HCT116 (cell line): ENCODE data around the gene VAT1. TPM values are rescaled to one million over a fixed set of nuclear protein-coding genes. Genes with fewer than 3 reads are reported as not detected.

Source experiments
- ATAC-seq: fragments of 200-7000 bp; cut with Tn5 transposase; 2 replicates; pipeline ENCODE4 v1.9.1; 2020; ENCODE audit warnings: mild to moderate bottlenecking, moderate library complexity
- BruUV-seq: library from RNA; stranded (reverse); fragments of 400-500 nt; replicated peaks from 2 replicates; lab custom pipeline; 2021; lab: Mats Ljungman, UMichigan
- CTCF ChIA-PET: fragments of 300-600 bp; sonication (Branson Sonifier 250); formaldehyde crosslinking; loops from one replicate; lab custom pipeline; 2021; ENCODE audit warnings: antibody characterized with exemption; lab: Charles Lee
- POLR2A ChIA-PET: fragments of 300-600, 350-600 bp; sonication (Branson Sonifier 250); formaldehyde crosslinking; loops from one replicate; lab custom pipeline; 2021; ENCODE audit warnings: antibody characterized with exemption; lab: Charles Lee
- RAD21 ChIA-PET, 2 experiments: fragments of 300-600 bp; sonication (Branson Sonifier 250); formaldehyde crosslinking; loops; one replicate each; lab custom pipeline; 2023; ENCODE audit warnings: low total read pairs in 2 of 2; ENCODE audit not compliant: uncharacterized antibody in 2 of 2, unreplicated experiment in 2 of 2, low non-redundant PET in 1 of 2; lab: Charles Lee
- DNase-seq: peaks from one replicate; pipeline ENCODE4 v3.0.0-alpha.2; 2010; ENCODE audit warnings: low read depth, low spot score
- H2AFZ ChIP-seq: fragments of 200-600 bp; shearing (Covaris generic), sonication (generic); 2 replicates; pipeline ENCODE4 v1.6.1; 2017; ENCODE audit warnings: low read depth, mixed run types, mixed read lengths, antibody characterized with exemption, low read length; ENCODE audit not compliant: poor library complexity, severe bottlenecking
- H3K27ac ChIP-seq: 2 replicates; pipeline ENCODE4 v1.5.1; 2012; ENCODE audit warnings: low read depth, low read length
- H3K27me3 ChIP-seq: fragments of 200-600 bp; sonication (generic); 2 replicates; pipeline ENCODE4 v1.6.1; 2016; ENCODE audit warnings: mixed run types, low read length, mixed read lengths; ENCODE audit not compliant: insufficient read depth
- H3K36me3 ChIP-seq, 2 experiments: fragments of 200-500 bp in 1 of 2; fragments of 200-600 bp in 1 of 2; sonication (Bioruptor generic) in 1 of 2; sonication (generic) in 1 of 2; 2 replicates each; pipeline versions ENCODE4 v1.5.1 to v1.6.1; 2014 to 2016; ENCODE audit warnings: low read length in 2 of 2, inconsistent platforms in 1 of 2, mixed read lengths in 1 of 2, mixed run types in 1 of 2; ENCODE audit not compliant: insufficient read depth in 2 of 2, control insufficient read depth in 1 of 2
- H3K4me1 ChIP-seq, 2 experiments: fragments of 200-600 bp in 1 of 2; sonication (generic) in 1 of 2; 2 replicates each; pipeline versions ENCODE4 v1.5.1 to v1.6.1; 2012 to 2017; ENCODE audit warnings: low read length in 2 of 2, inconsistent platforms in 1 of 2, mild to moderate bottlenecking in 1 of 2, mixed read lengths in 1 of 2, mixed run types in 1 of 2, moderate library complexity in 1 of 2; ENCODE audit not compliant: insufficient read depth in 2 of 2, control insufficient read depth in 1 of 2
- H3K4me2 ChIP-seq: fragments of 200-600 bp; sonication (generic); 2 replicates; pipeline ENCODE4 v1.6.1; 2017; ENCODE audit warnings: mixed run types, low read length, mixed read lengths
- H3K4me3 ChIP-seq, 2 experiments: fragments of 200-600 bp in 1 of 2; sonication (generic) in 1 of 2; replicated peaks in 1 of 2; 2 replicates each; pipeline ENCODE4 v1.5.1; 2011 to 2016; ENCODE audit warnings: low read length in 2 of 2, control low read depth in 1 of 2, low read depth in 1 of 2, mild to moderate bottlenecking in 1 of 2, mixed read lengths in 1 of 2, mixed run types in 1 of 2
- H3K79me2 ChIP-seq: fragments of 200-600 bp; sonication (generic); 2 replicates; pipeline ENCODE4 v1.6.1; 2017; ENCODE audit warnings: mild to moderate bottlenecking, mixed run types, low read length, moderate library complexity, mixed read lengths; ENCODE audit not compliant: insufficient read depth
- H3K9ac ChIP-seq: fragments of 200-600 bp; sonication (generic); 2 replicates; pipeline ENCODE4 v1.6.1; 2016; ENCODE audit warnings: low read length, mixed read lengths
- H3K9me2 ChIP-seq: fragments of 200-600 bp; sonication (generic), shearing (Covaris generic); 2 replicates; pipeline ENCODE4 v1.6.1; 2017; ENCODE audit warnings: mixed run types, mild to moderate bottlenecking, moderate library complexity; ENCODE audit not compliant: insufficient read depth
- H3K9me3 ChIP-seq, 2 experiments: fragments of 200-500 bp in 1 of 2; fragments of 200-600 bp in 1 of 2; sonication (Bioruptor generic) in 1 of 2; sonication (generic) in 1 of 2; 2 replicates each; pipeline ENCODE4 v1.6.1; 2014 to 2017; ENCODE audit warnings: low read length in 2 of 2, mixed read lengths in 2 of 2, inconsistent platforms in 1 of 2, low read depth in 1 of 2, mild to moderate bottlenecking in 1 of 2, mixed run types in 1 of 2, moderate library complexity in 1 of 2; ENCODE audit not compliant: control insufficient read depth in 1 of 2, insufficient read depth in 1 of 2
- H4K20me1 ChIP-seq: fragments of 200-600 bp; sonication (generic), shearing (Covaris generic); 2 replicates; pipeline ENCODE4 v1.6.1; 2017; ENCODE audit warnings: mixed run types, mild to moderate bottlenecking, moderate library complexity; ENCODE audit not compliant: insufficient read depth
- CBX3 ChIP-seq: IDR thresholded peaks from 2 replicates; pipeline ENCODE4 v1.6.1; 2012; ENCODE audit warnings: low read depth
- EZH2 ChIP-seq: fragments of 200-600 bp; sonication (generic); IDR thresholded peaks from 2 replicates; pipeline ENCODE4 v1.6.1; 2017; ENCODE audit warnings: antibody characterized with exemption, mixed run types
- POLR2A ChIP-seq: IDR thresholded peaks from 2 replicates; pipeline ENCODE4 v1.7.0; 2011; ENCODE audit warnings: borderline replicate concordance; ENCODE audit not compliant: insufficient read depth, insufficient read length; ENCODE audit errors: extremely low read depth
- intact Hi-C: fragments of 100-400 bp; cut with micrococcal nuclease; formaldehyde crosslinking; loops from 2 replicates; pipeline ENCODE4 v1.10.0; 2022
- total RNA-seq: library from RNA; stranded (reverse); gene quantifications from one replicate; pipeline ENCODE4 v1.2.1, GENCODE V29; 2021; ENCODE audit not compliant: unreplicated experiment
- TF ChIP-seq, protein P1 (sequence below), 3 experiments: fragments of 200-600 bp in 1 of 3; sonication (generic) in 1 of 3; IDR thresholded peaks in 2 of 3; conservative IDR thresholded peaks in 1 of 3; 2 replicates each; pipeline ENCODE4 v1.5.1; 2012 to 2017; ENCODE audit warnings: low read depth in 2 of 3, low read length in 2 of 3, antibody characterized with exemption in 1 of 3, borderline replicate concordance in 1 of 3, control low read depth in 1 of 3, mild to moderate bottlenecking in 1 of 3, mixed read lengths in 1 of 3, mixed run types in 1 of 3, moderate library complexity in 1 of 3; ENCODE audit not compliant: insufficient read depth in 1 of 3
- TF ChIP-seq, protein P2 (sequence below): IDR thresholded peaks from 2 replicates; pipeline ENCODE4 v1.6.1; 2011; ENCODE audit warnings: mild to moderate bottlenecking, low read length, moderate library complexity; ENCODE audit not compliant: insufficient replicate concordance; ENCODE audit errors: extremely low read depth
- TF ChIP-seq, protein P3 (sequence below): IDR thresholded peaks from 2 replicates; pipeline ENCODE4 v1.6.1; 2012

Gene VAT1
- total RNA-seq, 1 experiment from 2014 or later = 197 TPM

DNA sequence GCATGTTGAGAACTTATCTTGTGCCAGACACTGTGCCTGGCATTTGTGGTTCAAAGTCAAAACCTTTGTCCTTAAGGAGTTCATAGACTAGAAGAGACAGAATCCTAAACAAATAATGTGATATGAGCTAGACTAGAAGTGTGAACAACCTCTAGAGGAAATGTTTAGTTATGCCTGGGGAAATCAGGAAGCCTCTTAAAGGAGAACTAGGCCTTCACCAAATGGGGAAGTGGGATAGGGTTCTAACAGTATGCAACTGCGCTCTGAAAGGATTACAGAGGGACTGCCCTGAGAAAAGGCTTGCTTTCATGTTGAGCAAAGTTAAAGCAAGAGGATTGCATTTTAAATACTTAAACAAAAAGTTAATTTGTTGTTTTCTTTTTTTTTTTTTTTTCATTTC is 37.0 kb downstream of the VAT1 start:
- H3K27me3 ChIP-seq = no peaks in the 10 kb centered on the region
- RAD21 ChIA-PET = no interaction called here
- ATAC-seq (no peak), DNase-seq (no peak)
- no peaks in the 10 kb centered on the region for H3K9me2 ChIP-seq
- no peak overlapping the region for H3K27ac ChIP-seq
- no peak overlapping the region for H2AFZ ChIP-seq
- no TSS peak for BruUV-seq
- H3K36me3 ChIP-seq = peaks cover 27 to 36% of the 10 kb centered on the region in 2 experiments; a peak in 3 of 4 replicates
- intact Hi-C loops = no loop called here
- peaks cover 40% of the 10 kb centered on the region for H3K79me2 ChIP-seq
- no peak overlapping the region for H3K4me3 ChIP-seq
- CTCF ChIA-PET = interaction anchor here (1.4 kb wide), 1 partner anchor 12 kb away, joined by 5 read pairs; no protein-coding TSS in a partner anchor
- POLR2A ChIA-PET = interaction anchor here (1.7 kb wide), 1 partner anchor 13 kb away, joined by 8 read pairs; the partner anchor contains the start of gene RPL27
- no peaks in the 10 kb centered on the region for H4K20me1 ChIP-seq
- H3K4me2 ChIP-seq = no peak overlapping the region
- H3K9me3 ChIP-seq = no peaks in the 10 kb centered on the region
- no peak for TF ChIP-seq POLR2A
- TF ChIP-seq, protein P1, sequence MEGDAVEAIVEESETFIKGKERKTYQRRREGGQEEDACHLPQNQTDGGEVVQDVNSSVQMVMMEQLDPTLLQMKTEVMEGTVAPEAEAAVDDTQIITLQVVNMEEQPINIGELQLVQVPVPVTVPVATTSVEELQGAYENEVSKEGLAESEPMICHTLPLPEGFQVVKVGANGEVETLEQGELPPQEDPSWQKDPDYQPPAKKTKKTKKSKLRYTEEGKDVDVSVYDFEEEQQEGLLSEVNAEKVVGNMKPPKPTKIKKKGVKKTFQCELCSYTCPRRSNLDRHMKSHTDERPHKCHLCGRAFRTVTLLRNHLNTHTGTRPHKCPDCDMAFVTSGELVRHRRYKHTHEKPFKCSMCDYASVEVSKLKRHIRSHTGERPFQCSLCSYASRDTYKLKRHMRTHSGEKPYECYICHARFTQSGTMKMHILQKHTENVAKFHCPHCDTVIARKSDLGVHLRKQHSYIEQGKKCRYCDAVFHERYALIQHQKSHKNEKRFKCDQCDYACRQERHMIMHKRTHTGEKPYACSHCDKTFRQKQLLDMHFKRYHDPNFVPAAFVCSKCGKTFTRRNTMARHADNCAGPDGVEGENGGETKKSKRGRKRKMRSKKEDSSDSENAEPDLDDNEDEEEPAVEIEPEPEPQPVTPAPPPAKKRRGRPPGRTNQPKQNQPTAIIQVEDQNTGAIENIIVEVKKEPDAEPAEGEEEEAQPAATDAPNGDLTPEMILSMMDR (IDR thresholded peaks at IDR 0.05 in 2 of 3, conservative IDR thresholded peaks at IDR 0.05 in 1 of 3; ENCODE audit: borderline replicate concordance in 1 of 3, insufficient read depth in 1 of 3, low read depth in 2 of 3, low read length in 2 of 3) = no peak
- TF ChIP-seq CBX3 = no peak
- no peak for TF ChIP-seq EZH2
- peaks cover 0 to 25% of the 10 kb centered on the region in 2 experiments; a peak in 2 of 4 replicates for H3K4me1 ChIP-seq
- no peak overlapping the region for H3K9ac ChIP-seq

DNA sequence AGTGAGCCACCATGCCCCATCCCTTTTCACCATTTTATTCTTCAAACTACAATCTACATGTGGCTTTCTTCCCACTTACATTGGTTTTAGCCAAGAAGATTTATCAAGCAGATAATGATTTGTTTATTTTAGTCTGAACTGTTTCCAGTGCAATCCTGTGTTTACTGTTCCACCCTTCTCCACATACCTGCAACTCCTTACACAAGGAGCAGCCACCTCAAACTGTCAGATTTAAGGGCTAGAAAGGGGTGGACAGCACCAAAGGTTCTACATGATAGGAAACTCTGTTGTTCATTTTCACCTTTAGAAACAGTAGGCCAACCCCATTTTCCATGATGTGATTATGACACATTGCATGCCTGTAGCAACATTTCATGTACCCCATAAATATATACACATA is 39.9 kb downstream of the VAT1 start:
- peaks cover 10 to 23% of the 10 kb centered on the region in 2 experiments; a peak in 3 of 4 replicates for H3K4me1 ChIP-seq
- no TSS peak for BruUV-seq
- H3K9me3 ChIP-seq = no peaks in the 10 kb centered on the region
- no peaks in the 10 kb centered on the region for H4K20me1 ChIP-seq
- ChIA-PET CTCF (no interaction called here), RAD21 (no interaction called here), POLR2A (interaction anchor here (0.8 kb wide), 1 partner anchor 16 kb away, joined by 4 read pairs; the partner anchor contains the start of gene RPL27)
- ATAC-seq (no peak), DNase-seq (no peak)
- H3K36me3 ChIP-seq = peaks cover 13 to 15% of the 10 kb centered on the region in 2 experiments; a peak in 3 of 4 replicates
- peak overlapping the region; percentile 93; the same call in 1 of the 2 replicates for H3K4me2 ChIP-seq
- H2AFZ ChIP-seq = no peak overlapping the region
- intact Hi-C loops = no loop called here
- H3K4me3 ChIP-seq = no peak overlapping the region
- H3K9ac ChIP-seq = no peak overlapping the region
- no peak overlapping the region for H3K27ac ChIP-seq
- TF ChIP-seq, protein P2, sequence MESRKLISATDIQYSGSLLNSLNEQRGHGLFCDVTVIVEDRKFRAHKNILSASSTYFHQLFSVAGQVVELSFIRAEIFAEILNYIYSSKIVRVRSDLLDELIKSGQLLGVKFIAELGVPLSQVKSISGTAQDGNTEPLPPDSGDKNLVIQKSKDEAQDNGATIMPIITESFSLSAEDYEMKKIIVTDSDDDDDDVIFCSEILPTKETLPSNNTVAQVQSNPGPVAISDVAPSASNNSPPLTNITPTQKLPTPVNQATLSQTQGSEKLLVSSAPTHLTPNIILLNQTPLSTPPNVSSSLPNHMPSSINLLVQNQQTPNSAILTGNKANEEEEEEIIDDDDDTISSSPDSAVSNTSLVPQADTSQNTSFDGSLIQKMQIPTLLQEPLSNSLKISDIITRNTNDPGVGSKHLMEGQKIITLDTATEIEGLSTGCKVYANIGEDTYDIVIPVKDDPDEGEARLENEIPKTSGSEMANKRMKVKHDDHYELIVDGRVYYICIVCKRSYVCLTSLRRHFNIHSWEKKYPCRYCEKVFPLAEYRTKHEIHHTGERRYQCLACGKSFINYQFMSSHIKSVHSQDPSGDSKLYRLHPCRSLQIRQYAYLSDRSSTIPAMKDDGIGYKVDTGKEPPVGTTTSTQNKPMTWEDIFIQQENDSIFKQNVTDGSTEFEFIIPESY = no peak
- TF ChIP-seq POLR2A = no peak
- TF ChIP-seq, protein P3, sequence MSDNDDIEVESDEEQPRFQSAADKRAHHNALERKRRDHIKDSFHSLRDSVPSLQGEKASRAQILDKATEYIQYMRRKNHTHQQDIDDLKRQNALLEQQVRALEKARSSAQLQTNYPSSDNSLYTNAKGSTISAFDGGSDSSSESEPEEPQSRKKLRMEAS = no peak
- H3K27me3 ChIP-seq = no peaks in the 10 kb centered on the region
- no peaks in the 10 kb centered on the region for H3K9me2 ChIP-seq
- H3K79me2 ChIP-seq = peaks cover 40% of the 10 kb centered on the region
